ENCODE data around the gene ABCD1. TPM values are rescaled to one million over a fixed set of nuclear protein-coding genes. Genes with fewer than 3 reads are reported as not detected.

ABCD1 gene
- total RNA-seq, 1 donor from 2014 or later: 12.6 TPM

- TF ChIP-seq, protein P1, sequence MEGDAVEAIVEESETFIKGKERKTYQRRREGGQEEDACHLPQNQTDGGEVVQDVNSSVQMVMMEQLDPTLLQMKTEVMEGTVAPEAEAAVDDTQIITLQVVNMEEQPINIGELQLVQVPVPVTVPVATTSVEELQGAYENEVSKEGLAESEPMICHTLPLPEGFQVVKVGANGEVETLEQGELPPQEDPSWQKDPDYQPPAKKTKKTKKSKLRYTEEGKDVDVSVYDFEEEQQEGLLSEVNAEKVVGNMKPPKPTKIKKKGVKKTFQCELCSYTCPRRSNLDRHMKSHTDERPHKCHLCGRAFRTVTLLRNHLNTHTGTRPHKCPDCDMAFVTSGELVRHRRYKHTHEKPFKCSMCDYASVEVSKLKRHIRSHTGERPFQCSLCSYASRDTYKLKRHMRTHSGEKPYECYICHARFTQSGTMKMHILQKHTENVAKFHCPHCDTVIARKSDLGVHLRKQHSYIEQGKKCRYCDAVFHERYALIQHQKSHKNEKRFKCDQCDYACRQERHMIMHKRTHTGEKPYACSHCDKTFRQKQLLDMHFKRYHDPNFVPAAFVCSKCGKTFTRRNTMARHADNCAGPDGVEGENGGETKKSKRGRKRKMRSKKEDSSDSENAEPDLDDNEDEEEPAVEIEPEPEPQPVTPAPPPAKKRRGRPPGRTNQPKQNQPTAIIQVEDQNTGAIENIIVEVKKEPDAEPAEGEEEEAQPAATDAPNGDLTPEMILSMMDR (conservative IDR thresholded peaks at IDR 0.05; ENCODE audit: low read depth, low read length): no peak
- DNase-seq (ENCODE audit: low read depth): no peak
- H3K4me3 ChIP-seq (ENCODE audit: low read depth, low read length): no peak overlapping the region
Observed at GRCh38 chrX:153777261-153778090, 52.8 kb downstream of the ABCD1 start.

GRCh38 chrX:153778181-153778580 is 53.5 kb downstream of the ABCD1 start:
- DNase-seq (ENCODE audit: low read depth): no peak
- H3K4me3 ChIP-seq (ENCODE audit: low read depth, low read length): no peak overlapping the region
- TF ChIP-seq, protein P1 (conservative IDR thresholded peaks at IDR 0.05; ENCODE audit: low read depth, low read length): no peak

GRCh38 chrX:153778684-153779101 is 54.0 kb downstream of the ABCD1 start:
- DNase-seq (ENCODE audit: low read depth): no peak
- TF ChIP-seq, protein P1 (conservative IDR thresholded peaks at IDR 0.05; ENCODE audit: low read depth, low read length): no peak
- H3K4me3 ChIP-seq (ENCODE audit: low read depth, low read length): no peak overlapping the region

GRCh38 chrX:153779891-153780677 is 55.4 kb downstream of the ABCD1 start:
- TF ChIP-seq, protein P1 (conservative IDR thresholded peaks at IDR 0.05; ENCODE audit: low read depth, low read length): no peak
- DNase-seq (ENCODE audit: low read depth): no peak
- H3K4me3 ChIP-seq (ENCODE audit: low read depth, low read length): no peak overlapping the region

GRCh38 chrX:153780678-153781427 is 56.2 kb downstream of the ABCD1 start, which contains the start of gene SRPK3:
TSS of gene SRPK3 (plus strand) at chrX:153781041. CDS start at chrX:153781087, 46 bp downstream.
- H3K4me3 ChIP-seq (ENCODE audit: low read depth, low read length): no peak within 1 kb of the TSS
- TF ChIP-seq, protein P1 (conservative IDR thresholded peaks at IDR 0.05; ENCODE audit: low read depth, low read length): no peak
- DNase-seq (ENCODE audit: low read depth): no peak

DNA sequence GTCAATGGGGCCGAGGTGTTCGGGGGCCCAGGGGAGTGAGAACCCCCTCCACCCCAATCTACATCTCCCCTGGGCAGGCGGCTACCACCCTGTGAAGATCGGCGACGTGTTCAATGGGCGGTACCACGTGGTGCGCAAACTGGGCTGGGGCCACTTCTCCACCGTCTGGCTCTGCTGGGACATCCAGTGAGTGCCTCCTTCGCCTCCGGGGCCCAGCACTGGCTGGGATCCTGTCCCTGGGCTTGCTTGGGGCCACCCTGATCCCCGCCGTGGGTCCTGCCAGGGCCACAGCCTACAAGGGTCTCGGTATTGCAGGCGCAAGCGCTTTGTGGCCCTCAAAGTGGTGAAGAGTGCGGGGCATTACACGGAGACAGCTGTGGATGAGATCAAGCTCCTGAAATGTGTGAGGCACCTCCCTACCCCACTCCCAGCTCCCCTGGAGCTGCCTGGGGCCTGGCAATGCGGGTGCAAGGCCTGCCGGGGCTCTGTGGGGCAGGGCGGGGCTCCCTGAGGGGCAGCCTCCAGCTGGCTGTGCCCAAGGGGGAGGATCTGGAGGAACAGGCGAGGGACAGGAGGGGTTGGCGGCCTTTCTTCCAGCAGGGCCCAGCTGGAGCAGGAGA is 56.9 kb downstream of the ABCD1 start:
- H3K4me3 ChIP-seq (ENCODE audit: low read depth, low read length): no peak overlapping the region
- DNase-seq (ENCODE audit: low read depth): no peak
- TF ChIP-seq, protein P1 (conservative IDR thresholded peaks at IDR 0.05; ENCODE audit: low read depth, low read length): no peak
